OCI-LY1 (cell line): ENCODE measurements around the gene C16orf86.

ENCODE experiments used
- H2AFZ ChIP-seq: fragments of 200-600 bp; sonication (generic), shearing (Covaris generic); 2 replicates; pipeline ENCODE4 v1.6.0; 2014; ENCODE audit warnings: antibody characterized with exemption, mild to moderate bottlenecking, low read length
- H3F3A ChIP-seq: fragments of 200-600 bp; sonication (generic), shearing (Covaris generic); 2 replicates; pipeline ENCODE4 v1.6.0; 2014; ENCODE audit warnings: mild to moderate bottlenecking, antibody characterized with exemption, low read length, moderate library complexity; ENCODE audit not compliant: insufficient read depth
- H3K27ac ChIP-seq: fragments of 200-600 bp; sonication (generic); 2 replicates; pipeline ENCODE4 v1.5.1; 2014; ENCODE audit warnings: low read length, mixed run types, mild to moderate bottlenecking, low read depth; ENCODE audit not compliant: poor library complexity, severe bottlenecking
- H3K27me3 ChIP-seq: fragments of 200-600 bp; sonication (generic); 2 replicates; pipeline ENCODE4 v1.6.0; 2014; ENCODE audit warnings: antibody characterized with exemption, mild to moderate bottlenecking, low read length, moderate library complexity; ENCODE audit not compliant: insufficient read depth
- H3K36me3 ChIP-seq: fragments of 200-600 bp; sonication (generic); 2 replicates; pipeline ENCODE4 v1.6.1; 2014; ENCODE audit warnings: mild to moderate bottlenecking, antibody characterized with exemption, low read length, moderate library complexity, mixed read lengths; ENCODE audit not compliant: insufficient read depth
- H3K4me1 ChIP-seq: fragments of 200-600 bp; sonication (generic); 2 replicates; pipeline ENCODE4 v1.5.1; 2014; ENCODE audit warnings: mild to moderate bottlenecking, low read length, moderate library complexity; ENCODE audit not compliant: insufficient read depth, severe bottlenecking
- H3K4me2 ChIP-seq: fragments of 200-600 bp; sonication (generic), shearing (Covaris generic); 2 replicates; pipeline ENCODE4 v1.6.1; 2014; ENCODE audit warnings: low read length
- H3K4me3 ChIP-seq: fragments of 200-600 bp; sonication (generic); 2 replicates; pipeline ENCODE4 v1.5.1; 2014; ENCODE audit warnings: low read length, low read depth, mild to moderate bottlenecking, mixed read lengths; ENCODE audit not compliant: poor library complexity, severe bottlenecking
- H3K79me2 ChIP-seq: fragments of 200-600 bp; shearing (Covaris generic); 2 replicates; pipeline ENCODE4 v1.6.1; 2016; ENCODE audit warnings: mixed run types, low read length, mixed read lengths; ENCODE audit not compliant: insufficient read depth
- H3K9ac ChIP-seq: fragments of 200-600 bp; sonication (generic), shearing (Covaris generic); 2 replicates; pipeline ENCODE4 v1.6.1; 2014; ENCODE audit warnings: mild to moderate bottlenecking, low read length, mixed read lengths
- H3K9me2 ChIP-seq: fragments of 200-600 bp; sonication (generic), shearing (Covaris generic); 2 replicates; pipeline ENCODE4 v1.6.1; 2014; ENCODE audit warnings: low read depth, mild to moderate bottlenecking, low read length, mixed read lengths
- H3K9me3 ChIP-seq: fragments of 200-600 bp; shearing (Covaris generic); 2 replicates; pipeline ENCODE4 v1.6.1; 2014; ENCODE audit warnings: low read length, mixed read lengths
- H4K20me1 ChIP-seq: fragments of 200-600 bp; sonication (generic), shearing (Covaris generic); 2 replicates; pipeline ENCODE4 v1.6.0; 2016; ENCODE audit warnings: mild to moderate bottlenecking, low read length; ENCODE audit not compliant: insufficient read depth
- CTCF ChIP-seq: fragments of 200-600 bp; sonication (generic), shearing (Covaris generic); IDR thresholded peaks from 2 replicates; pipeline ENCODE4 v1.5.1; 2017; ENCODE audit warnings: mild to moderate bottlenecking, antibody characterized with exemption, low read length, moderate library complexity, mixed read lengths
- EZH2 ChIP-seq: fragments of 200-600 bp; sonication (generic), shearing (Covaris generic); IDR thresholded peaks from 2 replicates; pipeline ENCODE4 v1.8.0; 2017; ENCODE audit warnings: borderline replicate concordance, mixed run types, mild to moderate bottlenecking, antibody characterized with exemption, low read length, moderate library complexity, mixed read lengths

C16orf86 gene

GRCh38 chr16:67649494-67649931 lies 17.1 kb upstream of the C16orf86 start:
- H3K9me3 ChIP-seq: no peaks in the 10 kb centered on the region
- H3K27me3 ChIP-seq: no peaks in the 10 kb centered on the region
- no peaks in the 10 kb centered on the region for H3K79me2 ChIP-seq
- H3K4me3 ChIP-seq: no peak overlapping the region
- H2AFZ ChIP-seq: no peak overlapping the region
- no peaks in the 10 kb centered on the region for H3F3A ChIP-seq
- no peak overlapping the region for H3K9ac ChIP-seq
- H3K9me2 ChIP-seq: no peaks in the 10 kb centered on the region
- TF ChIP-seq CTCF: no peak
- no peak for TF ChIP-seq EZH2
- no peak overlapping the region for H3K4me2 ChIP-seq
- H3K4me1 ChIP-seq: peaks cover 21% of the 10 kb centered on the region
- peaks cover 69% of the 10 kb centered on the region for H3K36me3 ChIP-seq
- H3K27ac ChIP-seq: no peak overlapping the region
- H4K20me1 ChIP-seq: no peaks in the 10 kb centered on the region

GRCh38 chr16:67650023-67650422 lies 16.6 kb upstream of the C16orf86 start:
- H3K4me1 ChIP-seq: peaks cover 19% of the 10 kb centered on the region
- H3K4me3 ChIP-seq: no peak overlapping the region
- H3K36me3 ChIP-seq: peaks cover 73% of the 10 kb centered on the region
- H3F3A ChIP-seq: no peaks in the 10 kb centered on the region
- H4K20me1 ChIP-seq: no peaks in the 10 kb centered on the region
- H3K79me2 ChIP-seq: no peaks in the 10 kb centered on the region
- no peak overlapping the region for H2AFZ ChIP-seq
- no peak overlapping the region for H3K4me2 ChIP-seq
- no peaks in the 10 kb centered on the region for H3K27me3 ChIP-seq
- no peak for TF ChIP-seq CTCF
- no peak for TF ChIP-seq EZH2
- no peaks in the 10 kb centered on the region for H3K9me2 ChIP-seq
- H3K9ac ChIP-seq: no peak overlapping the region
- H3K9me3 ChIP-seq: no peaks in the 10 kb centered on the region
- no peak overlapping the region for H3K27ac ChIP-seq

DNA sequence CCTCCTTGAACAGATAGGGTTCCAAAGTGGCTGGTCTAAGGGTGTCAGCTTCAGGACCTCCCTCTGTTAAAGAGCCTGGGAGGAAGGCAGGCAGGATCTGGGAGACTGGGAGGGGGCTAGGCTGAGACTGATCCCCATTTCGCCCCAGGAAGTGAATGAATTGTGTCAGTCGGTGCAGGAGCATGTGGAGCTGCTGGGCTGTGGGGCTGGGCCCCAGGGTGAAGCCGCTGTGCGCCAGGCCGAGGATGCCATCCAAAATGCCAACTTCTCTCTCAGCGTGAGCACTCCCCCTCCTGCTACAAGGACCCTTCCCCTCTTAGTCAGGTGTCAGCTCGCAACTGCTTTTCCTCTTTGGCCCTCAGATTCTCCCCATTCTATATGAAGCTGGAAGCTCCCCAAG lies 15.6 kb upstream of the C16orf86 start:
- no peaks in the 10 kb centered on the region for H3K79me2 ChIP-seq
- no peaks in the 10 kb centered on the region for H3K9me2 ChIP-seq
- H3K4me3 ChIP-seq: no peak overlapping the region
- H3K27me3 ChIP-seq: no peaks in the 10 kb centered on the region
- H3K9me3 ChIP-seq: no peaks in the 10 kb centered on the region
- no peaks in the 10 kb centered on the region for H3F3A ChIP-seq
- H2AFZ ChIP-seq: no peak overlapping the region
- H3K36me3 ChIP-seq: peaks cover 80% of the 10 kb centered on the region
- peaks cover 10% of the 10 kb centered on the region for H3K4me1 ChIP-seq
- H3K9ac ChIP-seq: no peak overlapping the region
- H3K4me2 ChIP-seq: no peak overlapping the region
- H3K27ac ChIP-seq: no peak overlapping the region
- no peaks in the 10 kb centered on the region for H4K20me1 ChIP-seq
- no peak for TF ChIP-seq CTCF
- no peak for TF ChIP-seq EZH2
